Colonic mucosa (tissue), 4 donors: ENCODE data around the gene KRTAP26-1. TPM values are rescaled to one million over a fixed set of nuclear protein-coding genes. Genes with fewer than 3 reads are reported as not detected.

Experiments
- DNase-seq: peaks from one replicate; pipeline ENCODE4 v3.0.0-alpha.2; 2020
- H3K27ac ChIP-seq: fragments of 200-600 bp; one replicate; pipeline ENCODE4 v1.8.0; 2021
- H3K27me3 ChIP-seq: fragments of 200-600 bp; one replicate; pipeline ENCODE4 v1.8.0; 2021
- H3K36me3 ChIP-seq: fragments of 200-600 bp; one replicate; pipeline ENCODE4 v1.8.0; 2021
- H3K4me1 ChIP-seq: fragments of 200-600 bp; one replicate; pipeline ENCODE4 v1.8.0; 2021; ENCODE audit warnings: mild to moderate bottlenecking
- H3K4me3 ChIP-seq: fragments of 200-600 bp; one replicate; pipeline ENCODE4 v1.8.0; 2021
- H3K9ac ChIP-seq, 2 donors: one replicate each; pipeline ENCODE4 v1.7.0; 2013; ENCODE audit warnings: control low read depth in 2 of 2, low read depth in 2 of 2, low read length in 2 of 2
- H3K9me3 ChIP-seq: fragments of 200-600 bp; one replicate; pipeline ENCODE4 v1.8.0; 2021
- CTCF ChIP-seq: fragments of 200-600 bp; IDR thresholded peaks from one replicate; pipeline ENCODE4 v1.8.0; 2022; ENCODE audit warnings: antibody characterized with exemption, mild to moderate bottlenecking
- intact Hi-C: fragments of 100-400 bp; cut with DNase I; formaldehyde crosslinking; loops from one replicate; pipeline ENCODE4 v1.14.1; 2022
- total RNA-seq, 2 donors: library from RNA; stranded (reverse); fragmentation: NEBNext Ultra II Directional in 1 of 2; extraction: Animal tissue kit (Norgen Biotek cat#: 25700) in 1 of 2; gene quantifications; one replicate each; pipeline ENCODE4 v1.2.1, GENCODE V29; 2021
- donor health status: healthy.
- donor health status: DM: no; HTN: no; CAD: no.
- donor health status: DM: no; HTN: no; CAD: no.

KRTAP26-1 gene, protein sequence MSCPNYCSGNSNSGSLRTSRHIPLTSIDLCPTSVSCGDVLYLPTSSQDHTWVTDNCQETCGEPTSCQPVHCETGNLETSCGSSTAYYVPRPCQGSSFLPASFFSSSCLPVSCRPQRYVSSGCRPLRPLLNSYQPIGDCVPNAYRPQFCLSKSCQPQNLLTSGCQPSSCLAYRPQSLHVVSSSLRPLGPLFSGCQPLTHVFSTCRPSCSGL
- total RNA-seq = not detected

- no peak within 1 kb of the TSS for H3K4me3 ChIP-seq
- no peaks in the 10 kb centered on the region for H3K9me3 ChIP-seq
- H3K9ac ChIP-seq = no peak within 1 kb of the TSS
- no peak within 1 kb of the TSS for H3K27ac ChIP-seq
- intact Hi-C loops = no loop called here
- no peaks in the 10 kb centered on the region for H3K27me3 ChIP-seq
- no peaks in the 10 kb centered on the region for H3K36me3 ChIP-seq
- DNase-seq = no peak
- no peak for TF ChIP-seq CTCF
- no peaks in the 10 kb centered on the region for H3K4me1 ChIP-seq
Measured at GRCh38 chr21:30320215-30320614, at the start of gene KRTAP26-1. Gene KRTAP26-1, minus strand, starts transcription at chr21:30320315. Its CDS starts 280 bp downstream, at chr21:30320035.

GRCh38 chr21:30355906-30356305 is 35.8 kb upstream of the KRTAP26-1 start:
- no peak for TF ChIP-seq CTCF
- no peak overlapping the region for H3K27ac ChIP-seq
- H3K27me3 ChIP-seq = no peaks in the 10 kb centered on the region
- intact Hi-C loops = no loop called here
- H3K9ac ChIP-seq = no peak overlapping the region
- no peaks in the 10 kb centered on the region for H3K36me3 ChIP-seq
- no peaks in the 10 kb centered on the region for H3K9me3 ChIP-seq
- no peaks in the 10 kb centered on the region for H3K4me1 ChIP-seq
- DNase-seq = no peak
- H3K4me3 ChIP-seq = no peak overlapping the region

DNA sequence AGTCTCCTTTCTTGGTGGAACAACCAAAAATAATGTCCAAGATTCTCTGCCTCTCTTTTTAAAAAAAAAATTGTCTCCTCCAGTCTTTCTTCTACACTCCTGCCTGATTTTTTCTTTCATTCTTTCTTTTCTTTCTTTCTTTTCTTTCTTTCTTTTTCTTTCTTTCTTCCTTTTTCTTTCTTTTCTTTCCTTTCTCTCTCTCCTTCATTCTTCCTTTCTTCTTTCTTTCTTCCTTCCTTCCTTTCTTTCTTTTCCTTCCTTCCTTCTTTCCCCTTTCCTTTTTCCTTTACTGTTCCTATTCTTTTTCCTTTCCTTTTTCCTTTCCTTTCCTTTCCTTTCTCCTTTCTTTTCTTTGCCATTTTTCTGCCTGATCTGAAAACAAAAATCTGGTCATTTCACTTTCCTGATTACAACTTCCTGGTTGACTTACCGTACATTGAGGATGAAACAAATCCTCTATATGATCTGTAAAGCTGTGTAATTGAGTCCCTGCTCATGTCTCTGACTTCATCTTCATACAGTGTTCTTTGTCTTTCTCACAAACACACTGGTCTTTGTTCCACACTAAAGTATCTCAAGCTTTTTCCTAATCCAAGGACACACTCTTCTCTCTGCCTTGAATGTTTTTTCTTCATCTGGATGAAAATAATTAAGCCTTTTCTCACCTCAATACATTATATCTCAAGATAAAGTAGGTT is 34.3 kb upstream of the KRTAP26-1 start:
- Histone ChIP-seq H3K27me3 (no peaks in the 10 kb centered on the region), H3K36me3 (no peaks in the 10 kb centered on the region), H3K4me3 (no peak overlapping the region), H3K4me1 (no peaks in the 10 kb centered on the region), H3K27ac (no peak overlapping the region), H3K9me3 (no peaks in the 10 kb centered on the region), H3K9ac (no peak overlapping the region)
- intact Hi-C loops = no loop called here
- DNase-seq = no peak
- TF ChIP-seq CTCF = no peak

DNA sequence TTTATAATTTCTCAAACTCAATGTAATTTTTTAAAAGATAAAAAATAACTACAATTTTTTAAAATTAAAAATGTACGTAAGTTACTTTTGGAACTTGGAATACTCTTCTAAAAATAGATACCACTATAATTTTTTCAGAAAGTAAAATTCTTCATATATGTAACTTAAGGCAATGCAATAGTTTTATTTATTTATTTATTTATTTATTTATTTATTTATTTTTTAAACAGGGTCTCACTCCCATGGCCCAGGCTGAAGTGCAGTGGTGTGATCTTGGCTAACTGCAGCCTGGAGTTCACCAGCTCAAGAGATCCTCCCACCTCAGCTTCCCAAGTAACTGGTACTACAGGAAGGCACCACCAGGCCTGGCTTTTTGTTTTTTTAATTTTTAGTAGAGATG is 31.4 kb upstream of the KRTAP26-1 start:
- intact Hi-C loops = no loop called here
- Histone ChIP-seq H3K27ac (no peak overlapping the region), H3K9me3 (no peaks in the 10 kb centered on the region), H3K4me3 (no peak overlapping the region), H3K9ac (no peak overlapping the region), H3K27me3 (no peaks in the 10 kb centered on the region), H3K36me3 (no peaks in the 10 kb centered on the region), H3K4me1 (no peaks in the 10 kb centered on the region)
- no peak for DNase-seq
- TF ChIP-seq CTCF = no peak

DNA sequence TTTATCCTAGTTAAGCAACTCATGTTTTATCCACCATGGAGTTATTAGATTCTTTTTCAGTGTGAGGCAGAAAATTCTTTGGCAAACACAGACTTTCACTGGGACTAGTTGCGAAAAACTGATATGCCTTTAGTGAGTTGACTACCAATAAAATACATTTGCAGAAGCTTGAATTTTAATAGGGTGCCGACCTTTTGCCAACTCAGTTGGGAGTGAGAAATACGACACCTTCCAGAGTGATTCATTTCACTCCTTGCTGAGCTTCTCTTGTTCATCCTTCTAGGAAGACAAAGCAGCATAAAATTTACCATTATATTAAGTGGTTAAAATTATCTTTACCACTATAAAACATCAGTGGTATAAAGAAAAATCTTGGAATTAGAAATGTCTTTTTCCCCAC is 29.5 kb upstream of the KRTAP26-1 start:
- no peak for TF ChIP-seq CTCF
- DNase-seq = no peak
- no peaks in the 10 kb centered on the region for H3K9me3 ChIP-seq
- no peaks in the 10 kb centered on the region for H3K4me1 ChIP-seq
- H3K4me3 ChIP-seq = no peak overlapping the region
- H3K9ac ChIP-seq = no peak overlapping the region
- H3K36me3 ChIP-seq = no peaks in the 10 kb centered on the region
- no peak overlapping the region for H3K27ac ChIP-seq
- intact Hi-C loops = no loop called here
- H3K27me3 ChIP-seq = no peaks in the 10 kb centered on the region
